Left kidney (tissue), 2 donors: ENCODE results near the gene RASAL2. TPM values are rescaled to one million over a fixed set of nuclear protein-coding genes. Genes with fewer than 3 reads are reported as not detected.

Experiments
- DNase-seq: peaks from one replicate; pipeline ENCODE4 v3.0.0-alpha.2; 2013
- polyA plus RNA-seq: library from polyadenylated mRNA; unstranded; fragments of 120-200 nt; gene quantifications from one replicate; pipeline ENCODE4 v1.2.1, GENCODE V29; 2013; ENCODE audit not compliant: insufficient read length

RASAL2 gene
- polyA plus RNA-seq, 1 donor = 22.1 TPM

- no peak for DNase-seq
These were observed 415.6 kb downstream of the RASAL2 start for GRCh38 chr1:178509414-178510007.

GRCh38 chr1:178510155-178510554 lies 416.3 kb downstream of the RASAL2 start:
- no peak for DNase-seq

GRCh38 chr1:178512566-178513277 lies 418.8 kb downstream of the RASAL2 start, which contains the start of gene TEX35:
Gene TEX35, plus strand, starts transcription at chr1:178513109. Its CDS starts 80 bp downstream, at chr1:178513189.
- DNase-seq = no peak

- DNase-seq = no peak
These were observed 419.5 kb downstream of the RASAL2 start for GRCh38 chr1:178513278-178513983.

- DNase-seq = no peak
These were observed 422.2 kb downstream of the RASAL2 start for GRCh38 chr1:178516110-178516509.

- DNase-seq = no peak
These were observed 425.0 kb downstream of the RASAL2 start for GRCh38 chr1:178518894-178519293.

GRCh38 chr1:178520803-178521202 lies 426.9 kb downstream of the RASAL2 start:
- no peak for DNase-seq

- DNase-seq = no peak
These were observed 427.3 kb downstream of the RASAL2 start for GRCh38 chr1:178521241-178521640.

- no peak for DNase-seq
These were observed 433.2 kb downstream of the RASAL2 start for GRCh38 chr1:178527117-178527516.

- no peak for DNase-seq
These were observed 434.5 kb downstream of the RASAL2 start for GRCh38 chr1:178528228-178528952.

- DNase-seq = no peak
These were observed 435.0 kb downstream of the RASAL2 start for GRCh38 chr1:178528953-178529335.

- DNase-seq = no peak
These were observed 435.6 kb downstream of the RASAL2 start for GRCh38 chr1:178529364-178530036.

GRCh38 chr1:178530037-178530402 lies 436.1 kb downstream of the RASAL2 start:
- no peak for DNase-seq

GRCh38 chr1:178530502-178530901 lies 436.6 kb downstream of the RASAL2 start:
- DNase-seq = no peak

GRCh38 chr1:178531887-178532286 lies 438.0 kb downstream of the RASAL2 start:
- DNase-seq = no peak

GRCh38 chr1:178532392-178532791 lies 438.5 kb downstream of the RASAL2 start:
- DNase-seq = peak; percentile 77

- DNase-seq = no peak
These were observed 439.4 kb downstream of the RASAL2 start for GRCh38 chr1:178533121-178533946.
